Tibial artery (tissue), 4 donors: Measurements from ENCODE around the gene FGF12.
"Not testable (repeated sequence)": the region's sequence is repeated elsewhere in the genome, so short reads cannot be mapped to it uniquely, and the experiment has no call there.

Source experiments
- DNase-seq, 2 donors: peaks; one replicate each; pipeline ENCODE4 v3.0.0-alpha.2; 2019
- H3K27ac ChIP-seq, 2 donors: fragments of 200-600 bp; sonication (generic) in 1 of 2; 1 replicate in 1 of 2; 2 replicates in 1 of 2; pipeline ENCODE4 v1.5.1; 2018 to 2019; ENCODE audit warnings: mild to moderate bottlenecking in 1 of 2
- H3K27me3 ChIP-seq, 2 donors: fragments of 200-600 bp; sonication (generic) in 1 of 2; one replicate each; pipeline versions ENCODE4 v1.5.1 to v1.6.0; 2016 to 2019
- H3K36me3 ChIP-seq, 3 donors: fragments of 200-600 bp; sonication (generic) in 2 of 3; one replicate each; pipeline ENCODE4 v1.5.1; 2016 to 2019; ENCODE audit warnings: mild to moderate bottlenecking in 2 of 3
- H3K4me1 ChIP-seq, 4 donors: fragments of 200-600 bp; sonication (generic) in 2 of 4; 1 replicate in 3 of 4; 2 replicates in 1 of 4; pipeline ENCODE4 v1.5.1; 2016 to 2019
- H3K4me3 ChIP-seq, 2 donors: fragments of 200-600 bp; sonication (generic) in 1 of 2; 1 replicate in 1 of 2; 2 replicates in 1 of 2; pipeline ENCODE4 v1.5.1; 2018 to 2019; ENCODE audit warnings: mild to moderate bottlenecking in 2 of 2
- H3K9me3 ChIP-seq, 3 donors: fragments of 200-600 bp; sonication (generic) in 1 of 3; one replicate each; pipeline ENCODE4 v1.5.1; 2016 to 2019
- intact Hi-C: fragments of 100-400 bp; cut with DNase I; formaldehyde crosslinking; loops from one replicate; pipeline ENCODE4 v1.15.0; 2023; ENCODE audit warnings: low total_unique reads
- TF ChIP-seq, protein P1 (sequence below), 2 experiments: fragments of 200-600 bp in 1 of 2; fragments of 450-650 bp in 1 of 2; IDR thresholded peaks; one replicate each; pipeline ENCODE4 v1.5.1; 2017 to 2019; ENCODE audit warnings: antibody characterized with exemption in 2 of 2, mild to moderate bottlenecking in 1 of 2, moderate library complexity in 1 of 2

FGF12 gene

DNA sequence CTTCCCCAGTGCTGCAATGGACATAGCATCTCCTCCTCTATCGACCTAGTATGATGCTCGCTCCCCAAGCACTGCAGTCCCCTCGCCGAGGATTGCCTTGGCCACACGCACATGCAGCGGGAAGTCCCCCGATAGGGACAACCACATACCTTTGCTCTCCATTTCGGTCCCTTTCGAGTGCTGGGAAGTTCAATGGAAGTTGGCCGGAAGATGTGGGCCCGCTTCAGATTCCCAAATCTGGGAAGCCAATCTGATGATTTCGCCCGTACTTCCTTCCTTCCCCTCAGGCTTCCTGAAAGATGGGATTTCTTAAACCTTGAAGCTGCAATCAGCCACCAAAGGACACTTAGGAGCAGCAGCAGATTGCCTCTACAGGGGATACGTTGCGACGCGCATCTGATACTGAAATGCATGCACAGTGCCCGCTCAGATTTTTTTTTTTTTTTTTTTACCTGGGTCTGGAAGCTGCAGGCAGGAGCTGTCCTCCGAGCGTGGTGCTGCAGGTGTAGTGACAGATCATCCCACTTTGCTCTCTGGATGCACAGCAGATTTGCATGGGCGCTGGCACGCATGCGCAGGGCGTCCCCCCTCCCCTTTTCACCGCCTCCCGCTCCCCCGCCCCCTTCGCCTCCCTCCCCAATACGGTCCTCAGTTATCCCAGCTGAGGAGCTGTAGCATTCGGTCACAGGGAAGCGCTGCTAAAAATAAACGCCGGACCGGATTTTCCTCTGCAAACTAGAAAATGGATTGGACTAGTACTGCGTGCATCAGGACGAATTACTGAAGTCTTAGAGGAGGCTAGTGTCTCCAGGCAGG is at the start of gene FGF12:
Gene FGF12, minus strand, starts transcription at position 510 of the 816 bp plus-strand sequence.
- H3K27ac ChIP-seq, result no peak within 1 kb of the TSS
- intact Hi-C loops, result no loop called here
- TF ChIP-seq, protein P1, sequence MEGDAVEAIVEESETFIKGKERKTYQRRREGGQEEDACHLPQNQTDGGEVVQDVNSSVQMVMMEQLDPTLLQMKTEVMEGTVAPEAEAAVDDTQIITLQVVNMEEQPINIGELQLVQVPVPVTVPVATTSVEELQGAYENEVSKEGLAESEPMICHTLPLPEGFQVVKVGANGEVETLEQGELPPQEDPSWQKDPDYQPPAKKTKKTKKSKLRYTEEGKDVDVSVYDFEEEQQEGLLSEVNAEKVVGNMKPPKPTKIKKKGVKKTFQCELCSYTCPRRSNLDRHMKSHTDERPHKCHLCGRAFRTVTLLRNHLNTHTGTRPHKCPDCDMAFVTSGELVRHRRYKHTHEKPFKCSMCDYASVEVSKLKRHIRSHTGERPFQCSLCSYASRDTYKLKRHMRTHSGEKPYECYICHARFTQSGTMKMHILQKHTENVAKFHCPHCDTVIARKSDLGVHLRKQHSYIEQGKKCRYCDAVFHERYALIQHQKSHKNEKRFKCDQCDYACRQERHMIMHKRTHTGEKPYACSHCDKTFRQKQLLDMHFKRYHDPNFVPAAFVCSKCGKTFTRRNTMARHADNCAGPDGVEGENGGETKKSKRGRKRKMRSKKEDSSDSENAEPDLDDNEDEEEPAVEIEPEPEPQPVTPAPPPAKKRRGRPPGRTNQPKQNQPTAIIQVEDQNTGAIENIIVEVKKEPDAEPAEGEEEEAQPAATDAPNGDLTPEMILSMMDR (IDR thresholded peaks at IDR 0.05), result no peak
- no peaks in the 10 kb centered on the region for H3K36me3 ChIP-seq
- peak within 1 kb of the TSS; percentile 36 to 45 for H3K4me3 ChIP-seq
- no peak for DNase-seq
- H3K27me3 ChIP-seq, result no peaks in the 10 kb centered on the region
- H3K4me1 ChIP-seq, result peaks cover 0 to 16% (median 11%) of the 10 kb centered on the region in 4 donors
- H3K9me3 ChIP-seq, result no peaks in the 10 kb centered on the region

GRCh38 chr3:192774341-192774740 is 47.0 kb upstream of the FGF12 start:
- H3K27ac ChIP-seq, H3K4me1 ChIP-seq, H3K36me3 ChIP-seq, H3K27me3 ChIP-seq, DNase-seq, H3K4me3 ChIP-seq, intact Hi-C loops: not testable (repeated sequence)
- H3K9me3 ChIP-seq, result peaks cover 0 to 20% (median 18%) of the 10 kb centered on the region in 3 donors

DNA sequence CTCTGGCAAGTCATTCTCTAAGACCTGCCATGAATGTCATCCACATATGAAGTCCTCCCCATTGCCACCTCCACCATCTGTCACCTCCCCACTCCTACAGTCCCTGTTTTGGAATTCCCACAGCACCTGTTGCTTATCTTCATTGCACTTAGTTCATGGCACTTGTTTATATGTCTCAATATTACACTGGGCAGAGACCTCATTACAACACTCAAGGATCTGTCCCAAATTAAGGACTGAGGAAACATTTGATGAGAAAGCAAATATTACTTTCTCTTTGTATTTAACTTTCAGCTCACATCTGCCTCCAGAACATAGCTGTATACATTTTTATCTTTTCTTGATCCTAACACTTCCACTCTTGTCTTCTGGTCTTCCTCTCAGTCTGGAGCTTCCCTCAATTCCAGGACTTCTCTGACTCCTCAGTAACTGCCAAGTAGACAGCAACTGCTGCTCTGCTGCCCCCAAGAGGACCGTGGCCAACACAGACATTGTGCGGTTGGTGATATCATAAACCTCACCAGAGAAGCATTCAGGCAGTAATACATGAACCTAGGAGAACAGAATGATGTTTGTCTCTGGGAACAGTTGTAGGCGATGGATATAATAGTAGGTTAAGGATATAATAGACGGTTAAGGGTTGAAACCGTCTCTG is 45.0 kb upstream of the FGF12 start:
- DNase-seq, result no peak
- intact Hi-C loops, result no loop called here
- no peak overlapping the region for H3K4me3 ChIP-seq

DNA sequence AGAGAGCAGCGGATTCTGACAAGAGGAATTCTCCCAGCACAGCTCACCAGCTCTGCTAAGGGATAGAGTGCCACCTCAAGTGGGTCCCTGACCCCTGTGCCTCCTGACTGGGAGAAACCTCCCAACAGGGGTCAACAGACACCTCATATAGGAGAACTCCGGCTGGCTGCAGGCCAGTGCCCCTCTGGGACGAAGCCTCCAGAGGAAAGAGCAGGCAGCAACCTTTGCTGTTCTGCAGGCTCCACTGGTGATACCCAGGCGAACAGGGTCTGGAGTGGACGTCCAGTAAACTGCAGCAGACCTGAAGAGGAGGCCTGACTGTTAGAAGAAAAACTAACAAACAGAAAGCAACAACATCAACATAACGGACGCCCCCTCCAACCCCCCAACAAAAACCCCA is 31.3 kb upstream of the FGF12 start:
- intact Hi-C loops, result no loop called here
- Histone ChIP-seq H3K36me3 (no peaks in the 10 kb centered on the region), H3K4me3 (no peak overlapping the region), H3K27me3 (no peaks in the 10 kb centered on the region), H3K9me3 (no peaks in the 10 kb centered on the region), H3K4me1 (no peaks in the 10 kb centered on the region), H3K27ac (no peak overlapping the region)
- DNase-seq, result no peak
- TF ChIP-seq, protein P1 (IDR thresholded peaks at IDR 0.05), result no peak

More for the DNA sequence above, 45.0 kb upstream of the FGF12 start:
- Histone ChIP-seq H3K27me3 (no peaks in the 10 kb centered on the region), H3K9me3 (peaks cover 0 to 18% (median 15%) of the 10 kb centered on the region in 3 donors), H3K36me3 (no peaks in the 10 kb centered on the region), H3K27ac (no peak overlapping the region), H3K4me1 (no peaks in the 10 kb centered on the region)
- TF ChIP-seq, protein P1 (IDR thresholded peaks at IDR 0.05), result no peak

DNA sequence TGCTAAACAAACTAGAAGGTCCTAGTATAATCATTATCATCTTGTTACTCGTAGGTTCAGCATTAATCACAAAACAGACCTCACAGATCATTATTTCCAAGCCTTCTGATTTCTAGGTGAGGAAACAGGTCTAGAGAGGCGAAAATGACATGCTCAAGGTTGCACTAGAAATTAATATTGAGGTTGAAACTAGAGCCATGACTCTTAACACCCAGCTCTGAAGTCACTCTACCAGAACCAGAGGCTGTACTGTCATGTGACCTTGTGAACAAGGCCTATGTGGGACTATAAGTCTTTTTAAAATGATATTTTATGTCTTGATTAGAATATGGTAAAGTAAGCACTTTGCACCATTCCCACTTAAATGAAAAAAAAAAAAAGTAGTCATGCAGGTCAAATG is 23.8 kb upstream of the FGF12 start:
- H3K4me3 ChIP-seq, result no peak overlapping the region
- TF ChIP-seq, protein P1 (IDR thresholded peaks at IDR 0.05), result no peak
- intact Hi-C loops, result no loop called here
- H3K9me3 ChIP-seq, result no peaks in the 10 kb centered on the region
- no peak overlapping the region for H3K27ac ChIP-seq
- no peaks in the 10 kb centered on the region for H3K36me3 ChIP-seq
- no peaks in the 10 kb centered on the region for H3K4me1 ChIP-seq
- no peaks in the 10 kb centered on the region for H3K27me3 ChIP-seq
- DNase-seq, result no peak

DNA sequence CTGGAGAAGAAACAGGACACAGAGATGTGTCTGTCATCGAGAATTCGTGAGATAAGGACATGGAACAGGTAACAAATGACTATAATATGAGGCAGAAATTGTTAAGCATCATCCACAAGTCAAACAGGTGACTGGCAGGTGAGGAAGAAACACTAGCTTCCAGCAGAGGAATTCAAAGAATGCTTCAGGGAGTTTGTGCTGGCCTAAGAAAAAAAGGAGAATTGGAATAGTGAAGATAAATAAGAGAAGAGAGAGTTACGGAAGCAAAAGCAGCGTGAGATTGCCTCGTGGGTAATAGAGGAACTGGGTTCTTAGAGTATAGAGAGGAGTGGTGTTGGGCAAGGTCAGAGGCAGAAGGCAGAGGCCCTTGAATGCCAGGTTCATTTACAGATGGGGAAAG is 22.9 kb upstream of the FGF12 start:
- no peaks in the 10 kb centered on the region for H3K27me3 ChIP-seq
- TF ChIP-seq, protein P1 (IDR thresholded peaks at IDR 0.05), result no peak
- H3K4me3 ChIP-seq, result no peak overlapping the region
- no peaks in the 10 kb centered on the region for H3K4me1 ChIP-seq
- no peak for DNase-seq
- no peak overlapping the region for H3K27ac ChIP-seq
- no peaks in the 10 kb centered on the region for H3K36me3 ChIP-seq
- H3K9me3 ChIP-seq, result no peaks in the 10 kb centered on the region
- intact Hi-C loops, result no loop called here
